Neural cell (in vitro differentiated cells): ENCODE data around the gene C19orf85. TPM values are rescaled to one million over a fixed set of nuclear protein-coding genes. Genes with fewer than 3 reads are reported as not detected.

Experiments
- H2AFZ ChIP-seq: fragments of 200-600, 300-800 bp; sonication (generic), shearing (Covaris generic); 2 replicates; pipeline ENCODE4 v1.6.0; 2014; ENCODE audit warnings: low read depth, mild to moderate bottlenecking, antibody characterized with exemption, low read length, moderate library complexity
- H3F3A ChIP-seq: fragments of 200-600 bp; shearing (Covaris generic); 2 replicates; pipeline ENCODE4 v1.6.1; 2016; ENCODE audit warnings: mild to moderate bottlenecking, moderate library complexity, mixed read lengths, antibody characterized with exemption, low read length; ENCODE audit not compliant: insufficient read depth, poor library complexity, severe bottlenecking
- H3K27ac ChIP-seq: fragments of 200-600, 300-800 bp; sonication (generic), shearing (Covaris generic); 2 replicates; pipeline ENCODE4 v1.5.1; 2014; ENCODE audit warnings: mild to moderate bottlenecking, low read length, moderate library complexity
- H3K27me3 ChIP-seq: fragments of 300-800, 200-600 bp; sonication (generic), shearing (Covaris generic); 2 replicates; pipeline ENCODE4 v1.6.0; 2014; ENCODE audit warnings: mild to moderate bottlenecking, low read depth, low read length, moderate library complexity; ENCODE audit not compliant: insufficient read depth
- H3K36me3 ChIP-seq: fragments of 300-800, 200-600 bp; sonication (generic), shearing (Covaris generic); 2 replicates; pipeline ENCODE4 v1.5.1; 2014; ENCODE audit warnings: mild to moderate bottlenecking, antibody characterized with exemption, low read length, moderate library complexity; ENCODE audit not compliant: insufficient read depth
- H3K4me2 ChIP-seq: fragments of 300-800, 200-600 bp; sonication (generic), shearing (Covaris generic); 2 replicates; pipeline ENCODE4 v1.6.0; 2014; ENCODE audit warnings: mild to moderate bottlenecking, low read length
- H3K4me3 ChIP-seq: fragments of 300-800, 200-600 bp; sonication (generic), shearing (Covaris generic); 2 replicates; pipeline ENCODE4 v1.5.1; 2014; ENCODE audit warnings: mild to moderate bottlenecking, low read length, moderate library complexity
- H3K79me2 ChIP-seq: fragments of 200-600 bp; shearing (Covaris generic); replicated peaks from 2 replicates; pipeline ENCODE4 v1.6.0; 2014; ENCODE audit warnings: mild to moderate bottlenecking, low read length, moderate library complexity; ENCODE audit not compliant: insufficient read depth
- H3K9ac ChIP-seq: fragments of 300-800, 200-600 bp; sonication (generic), shearing (Covaris generic); 2 replicates; pipeline ENCODE4 v1.6.1; 2016; ENCODE audit warnings: mild to moderate bottlenecking, low read length, mixed read lengths
- H3K9me2 ChIP-seq: fragments of 200-600 bp; shearing (Covaris generic); 2 replicates; pipeline ENCODE4 v1.6.1; 2016; ENCODE audit warnings: mild to moderate bottlenecking, low read length, mixed read lengths; ENCODE audit not compliant: insufficient read depth
- H3K9me3 ChIP-seq: fragments of 200-600, 300-800 bp; sonication (generic), shearing (Covaris generic); 2 replicates; pipeline ENCODE4 v1.6.1; 2016; ENCODE audit warnings: mild to moderate bottlenecking, mixed run types, low read length, moderate library complexity, mixed read lengths
- H4K20me1 ChIP-seq: fragments of 200-600 bp; shearing (Covaris generic); 2 replicates; pipeline ENCODE4 v1.6.1; 2016; ENCODE audit warnings: mild to moderate bottlenecking, mixed run types; ENCODE audit not compliant: insufficient read depth
- CTCF ChIP-seq: fragments of 450-650 bp; IDR thresholded peaks from 2 replicates; pipeline ENCODE4 v1.5.1; 2014; ENCODE audit warnings: antibody characterized with exemption, mild to moderate bottlenecking, moderate library complexity; ENCODE audit not compliant: poor library complexity, severe bottlenecking
- EP300 ChIP-seq: fragments of 450-650 bp; conservative IDR thresholded peaks from 2 replicates; pipeline ENCODE4 v1.6.1; 2014; ENCODE audit warnings: antibody characterized with exemption, mild to moderate bottlenecking, moderate library complexity; ENCODE audit not compliant: poor library complexity, severe bottlenecking
- EZH2 ChIP-seq: fragments of 200-600, 300-800 bp; shearing (Covaris generic), sonication (generic); IDR thresholded peaks from 2 replicates; pipeline ENCODE4 v1.6.1; 2014; ENCODE audit warnings: antibody characterized with exemption, low read length, borderline replicate concordance, mild to moderate bottlenecking; ENCODE audit not compliant: insufficient read depth, poor library complexity, severe bottlenecking
- MXI1 ChIP-seq: fragments of 450-650 bp; conservative IDR thresholded peaks from 2 replicates; pipeline ENCODE4 v1.6.1; 2014; ENCODE audit warnings: antibody characterized with exemption, mild to moderate bottlenecking; ENCODE audit not compliant: poor library complexity, severe bottlenecking
- POLR2AphosphoS5 ChIP-seq: IDR thresholded peaks from 2 replicates; pipeline ENCODE4 v1.6.1; 2012
- RAD21 ChIP-seq: fragments of 450-650 bp; conservative IDR thresholded peaks from 2 replicates; pipeline ENCODE4 v1.6.1; 2014; ENCODE audit warnings: antibody characterized with exemption, mild to moderate bottlenecking, moderate library complexity
- SMC3 ChIP-seq: fragments of 450-650 bp; conservative IDR thresholded peaks from 2 replicates; pipeline ENCODE4 v1.6.1; 2014; ENCODE audit warnings: antibody characterized with exemption, mild to moderate bottlenecking, moderate library complexity; ENCODE audit not compliant: poor library complexity
- TAF1 ChIP-seq: IDR thresholded peaks from 2 replicates; pipeline ENCODE4 v1.6.1; 2012; ENCODE audit warnings: low read depth
- polyA plus RNA-seq: library from polyadenylated mRNA; depleted of rRNA; stranded (reverse); fragments of >200 nt; gene quantifications from 2 replicates; pipeline ENCODE4 v1.2.3, GENCODE V29; 2014
- TF ChIP-seq, protein P1 (sequence below): IDR thresholded peaks from 2 replicates; pipeline ENCODE4 v1.6.1; 2012; ENCODE audit warnings: borderline replicate concordance

Gene C19orf85
- polyA plus RNA-seq, 1 donor from 2014 or later, result 0.19 TPM

GRCh38 chr19:55504981-55505380, 40.4 kb upstream of the C19orf85 start:
- TF ChIP-seq, protein P1, sequence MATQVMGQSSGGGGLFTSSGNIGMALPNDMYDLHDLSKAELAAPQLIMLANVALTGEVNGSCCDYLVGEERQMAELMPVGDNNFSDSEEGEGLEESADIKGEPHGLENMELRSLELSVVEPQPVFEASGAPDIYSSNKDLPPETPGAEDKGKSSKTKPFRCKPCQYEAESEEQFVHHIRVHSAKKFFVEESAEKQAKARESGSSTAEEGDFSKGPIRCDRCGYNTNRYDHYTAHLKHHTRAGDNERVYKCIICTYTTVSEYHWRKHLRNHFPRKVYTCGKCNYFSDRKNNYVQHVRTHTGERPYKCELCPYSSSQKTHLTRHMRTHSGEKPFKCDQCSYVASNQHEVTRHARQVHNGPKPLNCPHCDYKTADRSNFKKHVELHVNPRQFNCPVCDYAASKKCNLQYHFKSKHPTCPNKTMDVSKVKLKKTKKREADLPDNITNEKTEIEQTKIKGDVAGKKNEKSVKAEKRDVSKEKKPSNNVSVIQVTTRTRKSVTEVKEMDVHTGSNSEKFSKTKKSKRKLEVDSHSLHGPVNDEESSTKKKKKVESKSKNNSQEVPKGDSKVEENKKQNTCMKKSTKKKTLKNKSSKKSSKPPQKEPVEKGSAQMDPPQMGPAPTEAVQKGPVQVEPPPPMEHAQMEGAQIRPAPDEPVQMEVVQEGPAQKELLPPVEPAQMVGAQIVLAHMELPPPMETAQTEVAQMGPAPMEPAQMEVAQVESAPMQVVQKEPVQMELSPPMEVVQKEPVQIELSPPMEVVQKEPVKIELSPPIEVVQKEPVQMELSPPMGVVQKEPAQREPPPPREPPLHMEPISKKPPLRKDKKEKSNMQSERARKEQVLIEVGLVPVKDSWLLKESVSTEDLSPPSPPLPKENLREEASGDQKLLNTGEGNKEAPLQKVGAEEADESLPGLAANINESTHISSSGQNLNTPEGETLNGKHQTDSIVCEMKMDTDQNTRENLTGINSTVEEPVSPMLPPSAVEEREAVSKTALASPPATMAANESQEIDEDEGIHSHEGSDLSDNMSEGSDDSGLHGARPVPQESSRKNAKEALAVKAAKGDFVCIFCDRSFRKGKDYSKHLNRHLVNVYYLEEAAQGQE, result no peak
- TF ChIP-seq EP300 (no peak), CTCF (no peak), RAD21 (no peak), POLR2AphosphoS5 (no peak), TAF1 (no peak), MXI1 (no peak), EZH2 (no peak), SMC3 (no peak)
- H3K27me3 ChIP-seq, result no peaks in the 10 kb centered on the region
- H3F3A ChIP-seq, result no peaks in the 10 kb centered on the region

DNA sequence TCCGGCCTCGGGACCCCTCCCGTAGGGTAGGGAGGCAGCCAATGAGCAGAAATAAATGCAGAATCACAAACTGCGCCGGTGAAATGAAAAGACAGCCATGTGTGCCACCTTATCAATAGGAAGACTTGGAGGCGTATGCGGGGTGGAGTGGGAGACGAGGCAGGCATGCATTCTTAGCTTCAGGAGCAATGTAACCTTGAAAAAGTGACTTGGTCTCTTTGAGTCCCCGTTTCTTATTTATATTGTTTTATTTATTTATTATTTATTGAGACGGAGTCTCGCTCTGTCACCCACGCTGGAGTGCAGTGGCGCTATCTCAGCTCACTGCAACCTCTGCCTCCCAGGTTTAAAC, 39.7 kb upstream of the C19orf85 start:
- no peak overlapping the region for H3K4me2 ChIP-seq
- no peak overlapping the region for H3K27ac ChIP-seq
- no peaks in the 10 kb centered on the region for H3K79me2 ChIP-seq
- no peak overlapping the region for H2AFZ ChIP-seq
- TF ChIP-seq RAD21 (no peak), SMC3 (peak; percentile 4)
- no peaks in the 10 kb centered on the region for H3K9me2 ChIP-seq
- peak overlapping the region; percentile 61 for H3K4me3 ChIP-seq
- H3K9ac ChIP-seq, result no peak overlapping the region
- H3K36me3 ChIP-seq, result no peaks in the 10 kb centered on the region
- H3F3A ChIP-seq, result no peaks in the 10 kb centered on the region
- no peaks in the 10 kb centered on the region for H3K9me3 ChIP-seq
- H4K20me1 ChIP-seq, result no peaks in the 10 kb centered on the region
- H3K27me3 ChIP-seq, result no peaks in the 10 kb centered on the region

More at GRCh38 chr19:55504981-55505380, 40.4 kb upstream of the C19orf85 start:
- no peak overlapping the region for H2AFZ ChIP-seq
- no peak overlapping the region for H3K4me2 ChIP-seq
- no peaks in the 10 kb centered on the region for H3K9me2 ChIP-seq
- no peaks in the 10 kb centered on the region for H3K36me3 ChIP-seq
- no peaks in the 10 kb centered on the region for H3K9me3 ChIP-seq
- H3K27ac ChIP-seq, result no peak overlapping the region
- no peak overlapping the region for H3K4me3 ChIP-seq
- no peaks in the 10 kb centered on the region for H4K20me1 ChIP-seq
- no peak overlapping the region for H3K9ac ChIP-seq
- H3K79me2 ChIP-seq, result no peaks in the 10 kb centered on the region
